ENCODE results near the gene SYT2.

GRCh38 chr1:202725526-202725925, 15.3 kb upstream of the SYT2 start:
- TF ChIP-seq MYC (IDR thresholded peaks at IDR 0.05; ENCODE audit: low read depth, low read length): no peak
- TF ChIP-seq MYC (CRISPR knock-in tag; IDR thresholded peaks at IDR 0.05; ENCODE audit: borderline replicate concordance, low read depth): no peak
- TF ChIP-seq TCF7L2 (IDR thresholded peaks at IDR 0.05; ENCODE audit: low read depth, low read length): no peak
- TF ChIP-seq ARID3A (IDR thresholded peaks at IDR 0.05; ENCODE audit: borderline replicate concordance, low read depth, low read length): no peak
- TF ChIP-seq MAX (CRISPR knock-in tag; IDR thresholded peaks at IDR 0.05): no peak
- no peak for TF ChIP-seq CBX5 (IDR thresholded peaks at IDR 0.05; ENCODE audit: borderline replicate concordance, low read depth)
- no peak for TF ChIP-seq ZBTB17 (CRISPR knock-in tag; IDR thresholded peaks at IDR 0.05)
- TF ChIP-seq FOXA3 (CRISPR knock-in tag; conservative IDR thresholded peaks at IDR 0.05 in 1 of 2, IDR thresholded peaks at IDR 0.05 in 1 of 2): no peak
- no peak for TF ChIP-seq EP300 (IDR thresholded peaks at IDR 0.05; ENCODE audit: low read length)
